Measurements from ENCODE around the gene CASZ1.

The CASZ1 gene

DNA sequence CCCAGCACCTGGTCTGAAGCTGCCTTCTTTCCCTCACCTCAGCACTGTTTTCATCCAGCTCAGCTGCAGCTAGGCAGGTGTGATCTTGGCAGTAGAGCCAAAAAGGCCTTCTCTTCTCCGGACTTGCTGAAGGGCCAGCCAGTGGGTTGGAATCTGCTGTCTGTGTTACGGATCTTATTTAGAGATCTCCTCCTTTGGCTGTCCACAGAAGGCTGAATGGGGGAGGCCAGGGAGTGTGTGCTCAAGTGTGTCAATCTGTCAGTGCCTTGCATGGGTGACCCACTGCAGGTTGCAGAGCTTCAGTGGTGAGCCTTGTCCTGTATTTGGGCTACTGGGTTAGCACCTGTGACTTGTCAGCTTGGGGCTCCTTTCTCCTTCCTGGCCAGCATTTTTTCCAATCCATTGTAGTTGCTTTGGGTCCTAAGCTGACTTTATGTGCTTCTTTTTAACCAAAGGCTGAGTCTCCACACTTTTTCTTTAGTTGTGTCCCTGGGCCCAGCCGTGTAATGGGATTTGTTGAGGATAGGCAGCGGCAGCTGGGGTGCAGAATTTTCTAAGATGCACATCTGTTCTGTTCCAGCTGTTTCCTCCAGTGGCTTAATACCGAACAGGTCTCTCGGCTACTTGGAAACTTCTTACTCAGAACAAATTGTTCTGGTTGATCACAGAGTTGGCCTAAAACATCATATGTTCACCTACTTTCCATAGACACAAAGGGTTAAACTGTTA is 194.9 kb downstream of the CASZ1 start:
- peaks cover 4% of the 10 kb centered on the region for H3K4me1 ChIP-seq (ENCODE audit: insufficient read depth, low read length)
- H3K9me3 ChIP-seq (ENCODE audit: low read length) = no peaks in the 10 kb centered on the region
- no peak overlapping the region for H2AFZ ChIP-seq (ENCODE audit: low read depth, low read length)
- no peak overlapping the region for H3K4me3 ChIP-seq (ENCODE audit: low read length)
- no peaks in the 10 kb centered on the region for H3K27me3 ChIP-seq (ENCODE audit: insufficient read depth, low read length)
- peaks cover 3% of the 10 kb centered on the region for H3K36me3 ChIP-seq (ENCODE audit: insufficient read depth, low read length)

DNA sequence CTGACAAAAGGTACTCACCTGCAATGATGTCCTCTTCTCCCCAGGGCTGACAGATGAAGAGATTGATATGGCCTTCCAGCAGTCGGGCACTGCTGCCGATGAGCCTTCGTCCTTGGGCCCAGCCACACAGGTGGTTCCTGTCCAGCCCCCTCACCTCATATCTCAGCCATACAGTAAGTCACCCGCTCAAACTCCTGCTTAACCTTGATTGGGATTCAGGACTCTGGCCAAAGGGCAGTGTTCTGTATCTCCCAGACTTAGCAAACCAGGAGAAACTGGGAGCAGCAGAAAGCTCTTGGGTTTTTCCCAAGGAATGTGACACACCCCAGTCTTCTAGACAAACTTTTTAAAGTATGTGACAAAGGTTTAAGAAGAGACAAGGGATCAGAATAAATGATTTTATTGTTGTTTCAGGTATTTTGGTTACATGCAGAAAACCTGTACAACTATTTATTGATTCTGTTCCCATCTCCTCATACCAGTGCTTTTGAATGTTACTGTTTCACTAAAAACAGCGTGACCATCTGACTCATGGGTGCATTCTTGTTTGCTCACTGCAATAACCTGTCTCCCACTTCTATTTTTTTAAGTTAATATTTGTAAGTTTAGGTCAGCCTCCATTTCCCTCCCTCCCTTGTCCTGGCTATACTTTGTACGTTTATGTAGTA is 197.1 kb downstream of the CASZ1 start:
- Histone ChIP-seq H3K4me3 (ENCODE audit: low read length) (no peak overlapping the region), H2AFZ (ENCODE audit: low read depth, low read length) (no peak overlapping the region), H3K36me3 (ENCODE audit: insufficient read depth, low read length) (no peaks in the 10 kb centered on the region), H3K9me3 (ENCODE audit: low read length) (no peaks in the 10 kb centered on the region), H3K4me1 (ENCODE audit: insufficient read depth, low read length) (peaks cover 13% of the 10 kb centered on the region), H3K27me3 (ENCODE audit: insufficient read depth, low read length) (no peaks in the 10 kb centered on the region)

DNA sequence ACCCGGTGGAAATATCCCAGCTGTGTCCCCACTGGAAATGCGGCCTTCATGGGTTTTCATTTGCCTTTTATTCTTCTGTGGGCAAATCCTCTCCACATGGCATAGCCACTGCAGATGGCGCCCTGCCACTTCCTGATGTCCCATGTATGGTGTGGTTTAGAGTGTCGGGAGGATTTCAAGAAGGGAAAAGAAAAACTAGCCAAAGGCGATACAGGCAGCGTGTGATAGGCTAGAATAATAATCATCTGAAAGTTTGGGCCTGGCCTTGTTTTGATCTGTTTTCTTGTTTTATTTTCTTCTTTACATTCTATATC is 198.1 kb downstream of the CASZ1 start:
- no peaks in the 10 kb centered on the region for H3K27me3 ChIP-seq (ENCODE audit: insufficient read depth, low read length)
- peaks cover 22% of the 10 kb centered on the region for H3K4me1 ChIP-seq (ENCODE audit: insufficient read depth, low read length)
- H3K4me3 ChIP-seq (ENCODE audit: low read length) = no peak overlapping the region
- no peaks in the 10 kb centered on the region for H3K9me3 ChIP-seq (ENCODE audit: low read length)
- H2AFZ ChIP-seq (ENCODE audit: low read depth, low read length) = no peak overlapping the region
- H3K36me3 ChIP-seq (ENCODE audit: insufficient read depth, low read length) = no peaks in the 10 kb centered on the region

DNA sequence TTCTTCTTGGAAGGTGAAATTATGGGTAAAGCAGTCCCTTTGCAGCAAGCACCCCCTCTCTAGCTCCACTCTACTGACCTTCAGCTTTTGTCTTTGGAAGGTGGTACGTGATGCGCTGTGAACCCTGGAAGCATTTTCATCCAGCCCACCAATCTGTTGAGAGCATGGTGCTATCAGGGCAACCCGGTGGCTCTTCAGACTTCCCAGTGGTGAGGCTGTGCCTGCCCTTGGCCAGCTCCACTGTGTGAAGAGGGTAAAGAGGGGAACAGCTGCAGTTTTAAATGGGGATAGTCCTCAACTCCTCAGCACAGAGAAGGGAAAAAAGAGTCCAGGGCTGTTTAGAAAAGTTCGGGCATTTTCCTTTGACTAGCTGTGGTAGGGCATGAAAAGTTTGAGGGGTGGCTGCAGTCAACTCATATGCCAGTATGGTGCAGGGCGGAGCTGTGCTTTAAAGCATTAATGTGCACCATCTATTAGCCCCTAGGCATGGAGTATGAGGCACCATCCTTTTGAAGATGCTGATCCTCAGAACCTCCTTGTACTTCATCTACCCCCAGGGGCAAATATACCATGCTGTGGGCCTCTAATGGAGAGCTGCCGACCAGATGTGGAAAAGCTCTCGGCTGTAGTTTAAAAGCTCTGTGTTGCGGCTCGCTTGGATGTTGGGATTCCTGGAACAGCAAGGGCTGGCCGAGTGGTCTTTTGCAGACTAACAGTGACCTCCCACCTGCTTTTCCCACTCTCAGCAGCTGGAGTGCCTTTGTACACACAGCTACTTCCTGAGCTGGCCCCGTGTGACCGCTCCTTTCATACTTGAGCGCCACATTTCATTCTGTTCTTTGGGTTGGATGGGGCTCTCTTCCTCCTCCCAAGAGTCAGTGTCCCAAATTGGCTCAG is 198.7 kb downstream of the CASZ1 start:
- Histone ChIP-seq H2AFZ (ENCODE audit: low read depth, low read length) (no peak overlapping the region), H3K9me3 (ENCODE audit: low read length) (no peaks in the 10 kb centered on the region), H3K4me1 (ENCODE audit: insufficient read depth, low read length) (peaks cover 27% of the 10 kb centered on the region), H3K4me3 (ENCODE audit: low read length) (no peak overlapping the region), H3K36me3 (ENCODE audit: insufficient read depth, low read length) (no peaks in the 10 kb centered on the region), H3K27me3 (ENCODE audit: insufficient read depth, low read length) (no peaks in the 10 kb centered on the region)

DNA sequence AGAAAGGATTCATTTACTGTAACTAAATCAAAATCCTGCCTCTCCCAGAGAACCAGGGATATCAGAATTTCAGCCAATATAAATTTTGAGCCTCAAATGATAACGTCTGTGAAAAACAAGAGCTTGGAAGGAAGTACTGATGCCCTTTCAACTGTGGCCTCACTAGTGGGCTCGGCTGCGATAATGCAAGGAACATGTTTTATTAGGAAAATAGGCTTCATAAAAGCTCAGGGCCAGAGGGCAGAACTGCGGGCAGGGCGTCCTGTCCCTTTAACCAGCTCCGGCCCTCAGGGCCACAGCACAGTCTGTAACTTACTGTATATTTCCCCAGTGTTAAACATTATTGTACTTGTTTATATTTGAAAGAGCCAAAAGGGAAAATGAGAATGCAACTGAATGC is 199.7 kb downstream of the CASZ1 start:
- Histone ChIP-seq H3K9me3 (ENCODE audit: low read length) (no peaks in the 10 kb centered on the region), H3K36me3 (ENCODE audit: insufficient read depth, low read length) (no peaks in the 10 kb centered on the region), H2AFZ (ENCODE audit: low read depth, low read length) (no peak overlapping the region), H3K4me1 (ENCODE audit: insufficient read depth, low read length) (peaks cover 29% of the 10 kb centered on the region), H3K27me3 (ENCODE audit: insufficient read depth, low read length) (no peaks in the 10 kb centered on the region), H3K4me3 (ENCODE audit: low read length) (no peak overlapping the region)

DNA sequence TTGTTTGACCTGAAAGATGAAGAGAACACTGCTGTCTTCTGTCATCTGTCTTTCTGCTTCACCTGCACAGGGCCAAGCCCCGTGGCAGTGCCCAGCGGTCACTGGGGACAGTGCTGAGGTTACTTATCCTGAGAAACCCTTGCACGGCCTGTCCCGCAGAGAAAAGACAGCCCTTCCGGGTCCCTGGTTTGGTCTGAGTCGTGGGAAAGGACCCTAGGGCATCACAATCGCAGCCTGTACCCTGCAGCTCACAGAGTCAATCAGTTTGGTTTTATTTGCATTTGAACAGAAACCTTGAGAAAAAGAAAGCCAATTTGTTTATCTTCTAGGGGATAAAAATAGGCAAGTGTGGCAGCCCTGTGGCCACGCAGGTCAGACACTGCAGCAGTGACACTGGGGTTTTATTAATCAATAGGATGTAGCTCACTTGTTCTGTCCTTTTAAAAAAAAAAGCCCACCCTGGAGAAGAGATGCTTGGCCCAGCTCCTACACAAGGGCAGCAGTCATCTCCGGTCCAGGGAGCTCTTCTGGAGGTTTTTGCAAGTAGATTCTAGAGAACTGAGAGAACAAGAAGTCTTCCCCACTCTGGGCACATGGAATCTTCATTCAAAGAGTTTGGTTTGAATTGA is 201.7 kb downstream of the CASZ1 start:
- Histone ChIP-seq H3K27me3 (ENCODE audit: insufficient read depth, low read length) (no peaks in the 10 kb centered on the region), H3K4me1 (ENCODE audit: insufficient read depth, low read length) (peaks cover 29% of the 10 kb centered on the region), H2AFZ (ENCODE audit: low read depth, low read length) (no peak overlapping the region), H3K36me3 (ENCODE audit: insufficient read depth, low read length) (no peaks in the 10 kb centered on the region), H3K4me3 (ENCODE audit: low read length) (no peak overlapping the region), H3K9me3 (ENCODE audit: low read length) (no peaks in the 10 kb centered on the region)

DNA sequence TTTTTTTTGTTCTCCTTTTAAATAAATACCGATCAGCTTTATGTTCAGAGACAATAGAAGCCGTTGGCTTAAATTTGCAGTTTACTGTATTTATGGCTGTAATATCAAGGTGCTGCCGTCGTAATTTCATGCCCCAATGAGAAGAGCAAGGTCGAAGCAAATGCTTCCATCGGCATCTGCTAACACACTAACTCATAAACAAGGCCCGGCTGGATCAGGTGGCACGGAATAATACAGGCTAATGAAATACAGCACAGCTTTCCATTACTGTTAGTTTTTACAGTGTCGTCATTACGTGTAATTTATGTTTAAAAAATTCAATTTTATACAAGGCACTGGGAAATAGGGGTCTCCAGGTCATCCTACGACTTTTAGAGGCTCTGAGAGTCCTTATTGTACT is 202.7 kb downstream of the CASZ1 start:
- no peaks in the 10 kb centered on the region for H3K27me3 ChIP-seq (ENCODE audit: insufficient read depth, low read length)
- H3K36me3 ChIP-seq (ENCODE audit: insufficient read depth, low read length) = no peaks in the 10 kb centered on the region
- no peak overlapping the region for H3K4me3 ChIP-seq (ENCODE audit: low read length)
- no peak overlapping the region for H2AFZ ChIP-seq (ENCODE audit: low read depth, low read length)
- H3K9me3 ChIP-seq (ENCODE audit: low read length) = no peaks in the 10 kb centered on the region
- H3K4me1 ChIP-seq (ENCODE audit: insufficient read depth, low read length) = peaks cover 29% of the 10 kb centered on the region

DNA sequence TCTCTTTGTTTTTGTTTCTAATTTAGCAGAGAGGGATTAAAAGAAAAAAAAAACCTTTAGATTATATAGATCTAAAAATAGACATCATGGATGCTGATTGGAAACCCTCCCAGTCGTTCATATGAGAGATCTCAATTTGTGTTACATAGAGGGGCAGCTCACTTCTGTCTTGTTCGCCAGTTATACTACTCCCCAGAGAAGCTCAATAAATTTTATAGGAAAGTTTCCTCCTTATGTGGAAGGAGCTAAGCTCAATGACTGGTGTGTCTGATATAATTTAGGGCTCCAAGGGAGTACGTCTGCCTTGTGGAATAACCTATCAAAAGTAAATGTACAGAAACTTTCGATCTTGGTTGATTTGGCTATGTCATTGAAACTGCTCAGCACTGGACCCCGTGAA is 204.1 kb downstream of the CASZ1 start:
- H3K9me3 ChIP-seq (ENCODE audit: low read length) = no peaks in the 10 kb centered on the region
- H2AFZ ChIP-seq (ENCODE audit: low read depth, low read length) = no peak overlapping the region
- no peaks in the 10 kb centered on the region for H3K36me3 ChIP-seq (ENCODE audit: insufficient read depth, low read length)
- H3K4me1 ChIP-seq (ENCODE audit: insufficient read depth, low read length) = peaks cover 24% of the 10 kb centered on the region
- no peaks in the 10 kb centered on the region for H3K27me3 ChIP-seq (ENCODE audit: insufficient read depth, low read length)
- H3K4me3 ChIP-seq (ENCODE audit: low read length) = no peak overlapping the region

DNA sequence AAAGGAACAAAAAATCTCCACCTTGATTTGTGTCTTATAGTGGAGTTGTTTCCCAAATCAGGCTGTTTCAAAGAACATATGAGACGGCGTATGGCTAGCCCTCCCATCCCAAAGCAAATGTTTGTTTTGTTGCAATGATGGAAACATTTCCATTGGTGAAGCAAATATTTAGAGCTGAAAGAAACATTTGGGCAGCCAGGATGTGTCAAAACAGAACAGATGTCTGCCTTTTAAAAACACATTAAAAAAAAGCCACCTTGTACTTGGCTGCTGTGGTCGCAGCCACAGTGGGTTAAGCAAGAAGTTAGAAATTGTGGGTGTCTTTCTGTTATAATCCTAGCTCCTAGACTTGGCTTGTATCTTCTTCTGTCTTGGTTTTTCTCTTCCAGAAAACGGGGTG is 205.4 kb downstream of the CASZ1 start:
- Histone ChIP-seq H3K4me3 (ENCODE audit: low read length) (no peak overlapping the region), H2AFZ (ENCODE audit: low read depth, low read length) (no peak overlapping the region)

DNA sequence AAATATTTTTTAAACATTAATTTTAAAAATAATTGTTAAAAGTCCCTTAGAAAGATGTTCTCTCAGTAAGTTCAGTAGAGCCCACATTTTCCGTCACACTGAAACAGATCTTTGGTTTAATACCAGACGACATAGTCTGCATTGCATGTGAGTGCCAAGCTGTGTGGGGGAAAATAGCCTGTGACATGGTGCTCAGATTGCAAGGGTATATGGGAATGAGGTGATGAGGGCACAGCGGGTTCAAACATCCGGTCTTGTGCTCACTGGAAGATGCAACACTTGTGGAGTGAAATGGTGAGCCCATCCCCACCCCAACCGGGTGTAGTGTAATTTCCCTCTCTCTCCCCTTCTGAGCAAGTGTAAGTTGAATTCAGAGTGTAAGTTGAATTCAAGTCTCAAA is 207.4 kb downstream of the CASZ1 start:
- Histone ChIP-seq H3K4me1 (ENCODE audit: insufficient read depth, low read length) (peaks cover 13% of the 10 kb centered on the region), H2AFZ (ENCODE audit: low read depth, low read length) (no peak overlapping the region), H3K27me3 (ENCODE audit: insufficient read depth, low read length) (no peaks in the 10 kb centered on the region), H3K4me3 (ENCODE audit: low read length) (no peak overlapping the region), H3K9me3 (ENCODE audit: low read length) (peaks cover 2% of the 10 kb centered on the region), H3K36me3 (ENCODE audit: insufficient read depth, low read length) (no peaks in the 10 kb centered on the region)

More for the DNA sequence above, 205.4 kb downstream of the CASZ1 start:
- Histone ChIP-seq H3K36me3 (ENCODE audit: insufficient read depth, low read length) (no peaks in the 10 kb centered on the region), H3K27me3 (ENCODE audit: insufficient read depth, low read length) (no peaks in the 10 kb centered on the region), H3K9me3 (ENCODE audit: low read length) (peaks cover 2% of the 10 kb centered on the region), H3K4me1 (ENCODE audit: insufficient read depth, low read length) (peaks cover 24% of the 10 kb centered on the region)

DNA sequence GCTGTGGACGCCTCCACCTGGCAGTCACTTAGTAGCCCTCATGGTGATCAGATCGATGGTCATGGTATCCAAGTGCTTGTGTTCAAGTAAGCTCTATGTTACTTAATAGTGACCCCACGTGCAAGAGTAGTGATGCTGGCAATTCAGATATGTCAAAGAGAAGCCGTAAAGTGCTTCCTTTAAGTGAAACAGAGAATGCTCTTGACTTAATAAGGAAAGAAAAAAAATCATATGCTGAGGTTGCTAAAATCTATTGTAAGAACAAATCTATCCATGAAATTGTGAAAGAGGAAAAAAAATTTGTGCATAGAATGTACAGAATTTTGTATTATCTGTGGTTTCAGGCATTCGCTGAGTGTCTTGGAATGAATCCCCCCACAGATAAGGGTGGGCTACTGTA is 207.8 kb downstream of the CASZ1 start:
- Histone ChIP-seq H3K4me3 (ENCODE audit: low read length) (no peak overlapping the region), H3K36me3 (ENCODE audit: insufficient read depth, low read length) (no peaks in the 10 kb centered on the region), H3K4me1 (ENCODE audit: insufficient read depth, low read length) (peaks cover 8% of the 10 kb centered on the region), H3K9me3 (ENCODE audit: low read length) (peaks cover 2% of the 10 kb centered on the region), H2AFZ (ENCODE audit: low read depth, low read length) (no peak overlapping the region), H3K27me3 (ENCODE audit: insufficient read depth, low read length) (no peaks in the 10 kb centered on the region)
